ENCODE data around the gene ADISSP. TPM values are rescaled to one million over a fixed set of nuclear protein-coding genes. Genes with fewer than 3 reads are reported as not detected.

ADISSP gene
- total RNA-seq, 1 donor from 2014 or later = 15.0 TPM

DNA sequence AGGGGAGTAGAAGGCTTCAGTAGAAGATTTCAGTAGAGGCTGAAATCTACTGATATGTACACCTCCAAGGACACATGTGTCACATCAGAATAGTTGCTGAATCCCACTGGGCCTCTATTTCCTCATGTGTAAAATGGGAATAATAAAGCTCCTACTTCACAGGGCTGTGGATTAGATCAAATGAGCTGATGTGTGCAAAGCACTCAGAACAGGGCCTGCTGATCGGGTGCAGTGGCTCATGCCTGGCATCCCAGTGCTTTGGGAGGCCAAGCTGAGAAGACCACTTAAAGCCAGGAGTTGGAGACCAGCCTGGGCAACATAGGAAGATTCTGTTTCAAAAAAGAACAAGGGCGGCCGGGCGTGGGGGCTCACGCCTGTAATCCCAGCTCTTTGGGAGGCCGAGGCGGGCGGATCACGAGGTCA, 44.7 kb upstream of the ADISSP start:
- H3K27me3 ChIP-seq (ENCODE audit: control insufficient read depth, insufficient read depth, low read length) = no peaks in the 10 kb centered on the region
- DNase-seq (ENCODE audit: low read depth) (peak; percentile 10), FAIRE-seq (no peak)
- TF ChIP-seq, protein P1, sequence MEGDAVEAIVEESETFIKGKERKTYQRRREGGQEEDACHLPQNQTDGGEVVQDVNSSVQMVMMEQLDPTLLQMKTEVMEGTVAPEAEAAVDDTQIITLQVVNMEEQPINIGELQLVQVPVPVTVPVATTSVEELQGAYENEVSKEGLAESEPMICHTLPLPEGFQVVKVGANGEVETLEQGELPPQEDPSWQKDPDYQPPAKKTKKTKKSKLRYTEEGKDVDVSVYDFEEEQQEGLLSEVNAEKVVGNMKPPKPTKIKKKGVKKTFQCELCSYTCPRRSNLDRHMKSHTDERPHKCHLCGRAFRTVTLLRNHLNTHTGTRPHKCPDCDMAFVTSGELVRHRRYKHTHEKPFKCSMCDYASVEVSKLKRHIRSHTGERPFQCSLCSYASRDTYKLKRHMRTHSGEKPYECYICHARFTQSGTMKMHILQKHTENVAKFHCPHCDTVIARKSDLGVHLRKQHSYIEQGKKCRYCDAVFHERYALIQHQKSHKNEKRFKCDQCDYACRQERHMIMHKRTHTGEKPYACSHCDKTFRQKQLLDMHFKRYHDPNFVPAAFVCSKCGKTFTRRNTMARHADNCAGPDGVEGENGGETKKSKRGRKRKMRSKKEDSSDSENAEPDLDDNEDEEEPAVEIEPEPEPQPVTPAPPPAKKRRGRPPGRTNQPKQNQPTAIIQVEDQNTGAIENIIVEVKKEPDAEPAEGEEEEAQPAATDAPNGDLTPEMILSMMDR (IDR thresholded peaks at IDR 0.05; ENCODE audit: insufficient read depth, low read length, severe bottlenecking) = no peak
- no peaks in the 10 kb centered on the region for H3K36me3 ChIP-seq (ENCODE audit: control insufficient read depth, insufficient read depth, low read length)
- no peak overlapping the region for H3K4me3 ChIP-seq (ENCODE audit: low read depth, low read length)

DNA sequence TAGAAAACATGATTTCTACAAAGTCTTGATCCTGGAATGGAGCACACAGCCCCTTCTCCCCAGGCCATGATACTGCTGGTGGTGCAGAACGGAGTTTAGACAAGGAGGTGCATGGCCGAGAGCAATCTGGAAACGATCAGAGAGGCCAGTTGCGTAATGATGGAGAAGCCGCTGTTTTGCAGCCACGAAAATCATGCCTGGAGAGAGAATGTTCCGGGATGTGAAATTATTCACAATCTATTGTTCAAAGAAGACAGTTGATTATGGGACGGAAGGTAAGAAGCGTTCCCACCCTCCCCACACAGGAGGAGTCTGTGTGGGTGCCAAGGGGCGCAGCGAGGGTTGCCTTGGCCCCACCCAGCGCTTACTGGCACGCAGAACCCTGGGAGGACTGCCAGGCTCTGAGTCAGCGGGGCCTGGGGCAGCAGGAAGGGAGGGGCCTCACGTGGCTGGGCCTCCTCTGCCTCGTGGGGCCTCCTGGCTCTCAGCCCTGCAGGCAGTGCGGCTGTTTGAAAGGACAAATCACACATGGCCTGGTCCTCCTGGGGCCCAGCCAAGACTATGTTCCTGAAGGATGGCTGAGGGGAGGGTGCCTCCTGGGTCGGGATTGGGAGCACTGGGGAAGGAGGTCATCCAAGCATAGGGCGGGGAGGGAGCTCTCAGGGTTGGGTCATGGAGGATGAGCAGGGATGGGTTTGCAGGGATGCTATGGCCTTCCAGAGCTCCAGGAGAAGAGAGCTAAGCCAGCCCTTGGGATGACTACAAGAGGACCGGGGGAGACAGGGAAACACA, 44.1 kb upstream of the ADISSP start:
- peak; percentile 97 for DNase-seq (ENCODE audit: low read depth)
- peak; percentile 40 for FAIRE-seq
- TF ChIP-seq, protein P1 (IDR thresholded peaks at IDR 0.05; ENCODE audit: insufficient read depth, low read length, severe bottlenecking) = no peak
- H3K27me3 ChIP-seq (ENCODE audit: control insufficient read depth, insufficient read depth, low read length) = no peaks in the 10 kb centered on the region
- no peaks in the 10 kb centered on the region for H3K36me3 ChIP-seq (ENCODE audit: control insufficient read depth, insufficient read depth, low read length)
- H3K4me3 ChIP-seq (ENCODE audit: low read depth, low read length) = peak overlapping the region; percentile 27

DNA sequence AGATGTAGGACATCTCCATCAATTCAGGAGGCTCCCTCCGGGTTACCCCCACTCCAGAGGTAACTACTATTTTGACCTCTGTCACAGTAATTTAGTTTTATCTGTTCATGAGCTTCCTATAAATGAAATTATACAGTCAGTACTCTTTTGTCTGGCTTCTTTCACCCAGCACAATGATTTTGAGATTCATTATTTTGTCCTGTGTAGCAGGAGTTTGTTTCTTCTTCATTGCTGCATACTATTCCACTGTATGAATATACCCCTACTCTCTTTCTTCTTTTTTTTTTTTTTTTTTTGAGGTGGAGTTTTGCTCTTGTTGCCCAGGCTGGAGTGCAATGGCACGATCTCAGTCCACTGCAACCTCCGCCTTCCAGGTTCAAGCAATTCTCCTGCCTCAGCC, 41.0 kb upstream of the ADISSP start:
- DNase-seq (ENCODE audit: low read depth) (no peak), FAIRE-seq (no peak)
- no peak overlapping the region for H3K4me3 ChIP-seq (ENCODE audit: low read depth, low read length)
- TF ChIP-seq, protein P1 (IDR thresholded peaks at IDR 0.05; ENCODE audit: insufficient read depth, low read length, severe bottlenecking) = no peak
- no peaks in the 10 kb centered on the region for H3K27me3 ChIP-seq (ENCODE audit: control insufficient read depth, insufficient read depth, low read length)
- H3K36me3 ChIP-seq (ENCODE audit: control insufficient read depth, insufficient read depth, low read length) = peaks cover 3% of the 10 kb centered on the region

DNA sequence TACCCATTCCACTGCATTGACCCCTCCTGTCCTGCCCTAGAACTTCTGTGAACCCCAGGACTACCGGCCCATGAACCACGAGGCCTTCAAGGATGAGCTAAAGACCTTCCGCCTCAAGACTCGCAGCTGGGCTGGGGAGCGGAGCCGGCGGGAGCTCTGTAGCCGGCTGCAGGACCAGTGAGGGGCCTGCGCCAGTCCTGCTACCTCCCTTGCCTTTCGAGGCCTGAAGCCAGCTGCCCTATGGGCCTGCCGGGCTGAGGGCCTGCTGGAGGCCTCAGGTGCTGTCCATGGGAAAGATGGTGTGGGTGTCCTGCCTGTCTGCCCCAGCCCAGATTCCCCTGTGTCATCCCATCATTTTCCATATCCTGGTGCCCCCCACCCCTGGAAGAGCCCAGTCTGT, 37.2 kb upstream of the ADISSP start:
- peaks cover 17% of the 10 kb centered on the region for H3K36me3 ChIP-seq (ENCODE audit: control insufficient read depth, insufficient read depth, low read length)
- TF ChIP-seq, protein P1 (IDR thresholded peaks at IDR 0.05; ENCODE audit: insufficient read depth, low read length, severe bottlenecking) = no peak
- FAIRE-seq = no peak
- H3K4me3 ChIP-seq (ENCODE audit: low read depth, low read length) = no peak overlapping the region
- no peaks in the 10 kb centered on the region for H3K27me3 ChIP-seq (ENCODE audit: control insufficient read depth, insufficient read depth, low read length)
- no peak for DNase-seq (ENCODE audit: low read depth)

DNA sequence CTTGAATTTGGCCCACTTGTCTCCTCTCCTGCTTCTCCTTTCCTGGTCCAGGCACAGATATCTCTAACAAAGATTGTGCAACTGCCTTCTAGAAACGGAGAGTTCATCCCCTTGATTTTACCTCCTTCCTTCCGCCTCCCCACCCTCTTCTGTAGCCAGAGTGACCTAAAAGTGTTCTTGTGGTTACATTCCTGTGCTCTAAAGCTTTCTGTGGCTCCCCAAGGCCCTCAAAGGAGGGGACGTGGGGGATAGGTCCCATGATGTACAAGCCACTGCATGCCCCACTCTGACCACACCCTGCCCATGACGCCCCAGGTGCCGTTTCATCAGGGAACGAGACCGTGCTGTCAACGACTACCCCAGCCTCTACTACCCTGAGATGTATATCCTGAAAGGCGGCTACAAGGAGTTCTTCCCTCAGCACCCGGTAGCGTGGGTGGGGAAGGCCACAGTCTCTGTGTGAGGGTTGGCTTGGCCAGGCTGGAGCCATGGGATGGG, 36.8 kb upstream of the ADISSP start:
- FAIRE-seq = peak; percentile 76
- Histone ChIP-seq H3K36me3 (ENCODE audit: control insufficient read depth, insufficient read depth, low read length) (peaks cover 17% of the 10 kb centered on the region), H3K27me3 (ENCODE audit: control insufficient read depth, insufficient read depth, low read length) (no peaks in the 10 kb centered on the region), H3K4me3 (ENCODE audit: low read depth, low read length) (no peak overlapping the region)
- peak; percentile 72 for DNase-seq (ENCODE audit: low read depth)
- TF ChIP-seq, protein P1 (IDR thresholded peaks at IDR 0.05; ENCODE audit: insufficient read depth, low read length, severe bottlenecking) = no peak
